GM10248 (cell line): ENCODE measurements around the gene NT5DC2.
A peak's percentile ranks its signal among the peaks of the same experiment; 100 is the strongest.

ENCODE experiments used
- CTCF ChIA-PET: fragments of 300-600 bp; sonication (Branson Sonifier 250); formaldehyde crosslinking; extraction: SDS; loops from one replicate; lab custom pipeline; 2021; ENCODE audit warnings: antibody characterized with exemption; lab: Yijun Ruan, JAX
- POLR2A ChIA-PET: fragments of 350-650 bp; sonication (Branson Sonifier 250); formaldehyde crosslinking; extraction: SDS; loops from one replicate; lab custom pipeline; 2020; ENCODE audit warnings: antibody characterized with exemption; lab: Yijun Ruan, JAX
- DNase-seq: peaks from one replicate; pipeline ENCODE4 v3.0.0; 2012; ENCODE audit errors: extremely low spot score
- CTCF ChIP-seq: IDR thresholded peaks from 2 replicates; pipeline ENCODE4 v1.5.1; 2012; ENCODE audit warnings: mild to moderate bottlenecking, low read depth; ENCODE audit errors: extremely low read depth, missing control alignments, control extremely low read depth

NT5DC2 gene

GRCh38 chr3:52539010-52539653 lies 5.5 kb upstream of the NT5DC2 start:
- TF ChIP-seq CTCF: no peak
- CTCF ChIA-PET: interaction anchor here (1.5 kb wide), 1 partner anchor 12 kb away, joined by 3 read pairs; no protein-coding TSS in a partner anchor
- no peak for DNase-seq
- POLR2A ChIA-PET: interaction anchor here (0.7 kb wide), 1 partner anchor 90 kb away, joined by 3 read pairs; no protein-coding TSS in a partner anchor

DNA sequence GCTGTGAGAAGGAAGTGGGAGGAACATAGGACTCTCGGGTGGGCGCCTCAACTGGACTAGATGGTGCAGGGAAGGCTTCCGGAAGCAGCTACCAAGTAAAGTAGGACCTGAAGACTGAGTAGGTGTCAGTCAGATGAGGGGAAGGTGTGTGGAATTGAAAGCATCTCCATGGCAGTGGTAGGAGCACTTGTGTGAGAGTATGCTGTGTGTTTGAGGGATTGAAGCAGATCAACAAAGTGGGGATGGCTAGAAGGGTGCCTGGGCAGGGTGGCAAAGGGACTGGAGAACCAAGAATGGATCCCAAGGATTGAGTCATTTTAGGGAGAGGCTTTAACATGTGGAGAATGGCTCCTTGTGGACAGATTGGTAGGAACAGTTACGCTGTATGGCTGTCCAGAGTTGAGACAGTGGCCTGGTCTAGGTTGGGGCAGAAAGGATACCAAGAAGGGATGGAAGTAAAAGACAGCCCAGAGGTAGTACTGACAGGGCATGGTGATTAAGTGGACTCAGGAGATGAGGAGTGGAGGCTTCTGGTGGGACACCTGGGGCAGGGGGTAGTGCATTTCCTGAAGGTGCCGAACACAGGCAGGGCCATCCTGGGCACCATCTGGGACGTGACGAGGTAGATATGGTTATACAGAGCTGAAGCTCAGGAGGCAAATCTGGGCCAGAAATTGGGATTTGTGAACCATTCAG lies 4.2 kb upstream of the NT5DC2 start:
- no peak for DNase-seq
- ChIA-PET POLR2A (interaction anchor here (0.6 to 0.8 kb wide), 2 partner anchors 30 to 1211 kb away, joined by 3 read pairs; no protein-coding TSS in a partner anchor), CTCF (interaction anchor here (1.1 kb wide), 1 partner anchor 52 kb away, joined by 3 read pairs; no protein-coding TSS in a partner anchor)
- TF ChIP-seq CTCF: no peak

DNA sequence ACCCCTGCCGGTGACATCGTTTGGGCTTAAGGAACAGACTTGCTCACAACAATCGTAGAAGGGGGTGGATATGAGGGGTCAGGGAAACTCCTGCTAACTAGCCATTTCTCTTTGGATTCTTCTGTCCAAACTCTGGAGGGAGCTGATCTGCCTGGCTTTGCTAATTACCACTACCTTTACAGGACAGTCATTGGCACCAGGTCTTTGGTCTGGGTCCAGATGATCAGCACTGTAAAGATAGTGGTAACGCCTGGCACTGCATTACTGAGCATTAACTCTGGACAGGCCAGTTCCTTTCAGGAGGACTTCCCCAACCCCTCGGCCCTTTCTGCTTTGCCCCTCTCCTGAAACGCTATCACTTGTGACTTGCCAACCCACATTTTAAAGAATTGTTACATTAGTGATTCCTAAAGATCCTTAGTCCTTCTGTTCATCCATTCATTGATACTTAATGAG lies 3.5 kb upstream of the NT5DC2 start:
- ChIA-PET CTCF (interaction anchor here (1.1 kb wide), 1 partner anchor 51 kb away, joined by 3 read pairs; no protein-coding TSS in a partner anchor), POLR2A (interaction anchor here (0.6 to 0.8 kb wide), 2 partner anchors 29 to 1211 kb away, joined by 3 read pairs; no protein-coding TSS in a partner anchor)
- DNase-seq: no peak
- TF ChIP-seq CTCF: no peak

- DNase-seq: peak; percentile 99
- TF ChIP-seq CTCF: peak; percentile 16
- POLR2A ChIA-PET: interaction anchor here (0.6 to 1.0 kb wide), 14 partner anchors 10 to 1950 kb away, joined by 3 to 5 read pairs (median 4); no protein-coding TSS in a partner anchor
- CTCF ChIA-PET: interaction anchor here (0.8 to 1.8 kb wide), 6 partner anchors 9 to 288 kb away, joined by 3 to 4 read pairs (median 4); no protein-coding TSS in a partner anchor
These were observed 2.9 kb upstream of the NT5DC2 start, which contains the start of gene UQCC5 for GRCh38 chr3:52536369-52537164. TSS of gene UQCC5 (plus strand) at chr3:52536605. CDS start at chr3:52536756, 151 bp downstream.

DNA sequence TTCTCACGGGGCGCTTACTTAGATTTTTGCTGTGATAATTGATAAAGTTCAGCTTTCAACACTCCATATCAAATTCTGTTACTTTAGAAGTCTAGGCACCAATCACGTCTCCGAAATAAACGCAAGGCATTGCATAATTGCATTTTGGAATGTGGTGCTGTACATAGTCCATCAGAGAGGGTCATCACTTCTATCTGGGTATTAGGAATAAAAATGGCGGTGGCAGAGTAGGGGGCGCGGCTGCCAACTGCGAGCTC lies 2.4 kb upstream of the NT5DC2 start:
- ChIA-PET CTCF (interaction anchor here (0.8 to 1.8 kb wide), 6 partner anchors 9 to 288 kb away, joined by 3 to 4 read pairs (median 4); no protein-coding TSS in a partner anchor), POLR2A (interaction anchor here (0.6 to 1.0 kb wide), 14 partner anchors 10 to 1950 kb away, joined by 3 to 5 read pairs (median 4); no protein-coding TSS in a partner anchor)
- DNase-seq: no peak
- TF ChIP-seq CTCF: no peak
